ENCODE data around the gene MTUS2.

Gene MTUS2

GRCh38 chr13:29540799-29541198 lies 720.7 kb downstream of the MTUS2 start:
- TF ChIP-seq CTBP1 (IDR thresholded peaks at IDR 0.05; ENCODE audit: borderline replicate concordance) (no peak), FOXM1 (IDR thresholded peaks at IDR 0.05; ENCODE audit: borderline replicate concordance) (no peak), TARDBP (IDR thresholded peaks at IDR 0.05) (no peak), BHLHE40 (IDR thresholded peaks at IDR 0.05; ENCODE audit: borderline replicate concordance) (no peak), LEF1 (IDR thresholded peaks at IDR 0.05; ENCODE audit: borderline replicate concordance) (no peak), L3MBTL2 (conservative IDR thresholded peaks at IDR 0.05) (no peak), ZNF384 (IDR thresholded peaks at IDR 0.05) (no peak), SUZ12 (IDR thresholded peaks at IDR 0.05) (no peak), FOXA1 (IDR thresholded peaks at IDR 0.05) (no peak)
- TF ChIP-seq, protein P1, sequence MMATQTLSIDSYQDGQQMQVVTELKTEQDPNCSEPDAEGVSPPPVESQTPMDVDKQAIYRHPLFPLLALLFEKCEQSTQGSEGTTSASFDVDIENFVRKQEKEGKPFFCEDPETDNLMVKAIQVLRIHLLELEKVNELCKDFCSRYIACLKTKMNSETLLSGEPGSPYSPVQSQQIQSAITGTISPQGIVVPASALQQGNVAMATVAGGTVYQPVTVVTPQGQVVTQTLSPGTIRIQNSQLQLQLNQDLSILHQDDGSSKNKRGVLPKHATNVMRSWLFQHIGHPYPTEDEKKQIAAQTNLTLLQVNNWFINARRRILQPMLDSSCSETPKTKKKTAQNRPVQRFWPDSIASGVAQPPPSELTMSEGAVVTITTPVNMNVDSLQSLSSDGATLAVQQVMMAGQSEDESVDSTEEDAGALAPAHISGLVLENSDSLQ (IDR thresholded peaks at IDR 0.05) = no peak
- ChIA-PET POLR2A (no interaction called here), CTCF (no interaction called here)
- DNase-seq (ENCODE audit: extremely low spot score) = no peak

GRCh38 chr13:29541400-29541799 lies 721.3 kb downstream of the MTUS2 start:
- CTCF ChIA-PET = no interaction called here
- TF ChIP-seq ARNT (IDR thresholded peaks at IDR 0.05) (no peak), FOXM1 (IDR thresholded peaks at IDR 0.05; ENCODE audit: borderline replicate concordance) (no peak), LEF1 (IDR thresholded peaks at IDR 0.05; ENCODE audit: borderline replicate concordance) (no peak), NFRKB (IDR thresholded peaks at IDR 0.05) (no peak), SUZ12 (IDR thresholded peaks at IDR 0.05) (no peak), CTBP1 (IDR thresholded peaks at IDR 0.05; ENCODE audit: borderline replicate concordance) (no peak), TARDBP (IDR thresholded peaks at IDR 0.05) (no peak), L3MBTL2 (conservative IDR thresholded peaks at IDR 0.05) (no peak)
- DNase-seq (ENCODE audit: extremely low spot score) = no peak
- POLR2A ChIA-PET = no interaction called here

- DNase-seq (ENCODE audit: extremely low spot score) = no peak
- ChIA-PET POLR2A (no interaction called here), CTCF (interaction anchor here (0.6 to 0.7 kb wide), 2 partner anchors 34 to 166 kb away, joined by 3 read pairs; no protein-coding TSS in a partner anchor)
- TF ChIP-seq TARDBP (IDR thresholded peaks at IDR 0.05) (no peak), NFRKB (IDR thresholded peaks at IDR 0.05) (no peak), HDGF (IDR thresholded peaks at IDR 0.05; ENCODE audit: borderline replicate concordance) (no peak), FOXK2 (IDR thresholded peaks at IDR 0.05) (no peak), SP1 (IDR thresholded peaks at IDR 0.05) (no peak), FOXA1 (IDR thresholded peaks at IDR 0.05) (no peak), LEF1 (IDR thresholded peaks at IDR 0.05; ENCODE audit: borderline replicate concordance) (no peak), FOXM1 (IDR thresholded peaks at IDR 0.05; ENCODE audit: borderline replicate concordance) (no peak)
- TF ChIP-seq, protein P1 (IDR thresholded peaks at IDR 0.05) = no peak
These were observed 722.2 kb downstream of the MTUS2 start for GRCh38 chr13:29542381-29542780.

GRCh38 chr13:29543230-29544215 lies 723.4 kb downstream of the MTUS2 start:
- CTCF ChIA-PET = no interaction called here
- TF ChIP-seq NFRKB (IDR thresholded peaks at IDR 0.05) (no peak), L3MBTL2 (conservative IDR thresholded peaks at IDR 0.05) (no peak), BHLHE40 (IDR thresholded peaks at IDR 0.05; ENCODE audit: borderline replicate concordance) (no peak), FOXK2 (IDR thresholded peaks at IDR 0.05) (no peak), ZNF384 (IDR thresholded peaks at IDR 0.05) (no peak), FOXM1 (IDR thresholded peaks at IDR 0.05; ENCODE audit: borderline replicate concordance) (no peak)
- TF ChIP-seq, protein P1 (IDR thresholded peaks at IDR 0.05) = no peak
- DNase-seq (ENCODE audit: extremely low spot score) = peak; percentile 16
- POLR2A ChIA-PET = interaction anchor here (0.6 kb wide), 1 partner anchor 12 kb away, joined by 5 read pairs; no protein-coding TSS in a partner anchor

- no peak for TF ChIP-seq SP1 (IDR thresholded peaks at IDR 0.05)
- POLR2A ChIA-PET = no interaction called here
- CTCF ChIA-PET = no interaction called here
- DNase-seq (ENCODE audit: extremely low spot score) = no peak
These were observed 725.8 kb downstream of the MTUS2 start for GRCh38 chr13:29545988-29546387.

DNA sequence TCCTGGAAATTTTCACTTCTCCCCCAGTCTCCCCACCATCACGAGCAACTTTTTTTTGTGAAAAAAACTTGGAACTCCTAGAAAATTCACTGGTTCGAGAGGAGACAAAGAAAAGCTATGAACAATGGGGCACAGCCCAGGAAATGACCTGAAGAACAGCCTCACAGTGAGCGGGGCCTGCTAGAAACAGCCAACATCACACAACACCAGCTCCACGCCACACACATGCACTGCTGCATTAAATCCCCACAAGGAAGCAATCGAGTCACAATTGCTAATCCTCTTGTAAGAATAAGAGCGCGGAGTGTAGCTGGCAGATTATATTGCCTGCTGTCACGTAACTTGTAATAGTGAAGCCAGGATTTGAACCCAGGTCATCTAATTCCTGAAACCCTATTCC lies 726.5 kb downstream of the MTUS2 start:
- ChIA-PET POLR2A (no interaction called here), CTCF (interaction anchor here (0.6 kb wide), 1 partner anchor 129 kb away, joined by 5 read pairs; no protein-coding TSS in a partner anchor)
- no peak for TF ChIP-seq SP1 (IDR thresholded peaks at IDR 0.05)
- TF ChIP-seq NFRKB (IDR thresholded peaks at IDR 0.05) = no peak
- no peak for TF ChIP-seq HDGF (IDR thresholded peaks at IDR 0.05; ENCODE audit: borderline replicate concordance)
- no peak for TF ChIP-seq TARDBP (IDR thresholded peaks at IDR 0.05)
- TF ChIP-seq FOXA1 (IDR thresholded peaks at IDR 0.05) = no peak
- TF ChIP-seq ZNF384 (IDR thresholded peaks at IDR 0.05) = no peak
- TF ChIP-seq, protein P1 (IDR thresholded peaks at IDR 0.05) = no peak
- no peak for TF ChIP-seq FOXM1 (IDR thresholded peaks at IDR 0.05; ENCODE audit: borderline replicate concordance)
- no peak for TF ChIP-seq ARNT (IDR thresholded peaks at IDR 0.05)
- TF ChIP-seq BHLHE40 (IDR thresholded peaks at IDR 0.05; ENCODE audit: borderline replicate concordance) = no peak
- no peak for TF ChIP-seq FOXK2 (IDR thresholded peaks at IDR 0.05)
- TF ChIP-seq ELF4 (IDR thresholded peaks at IDR 0.05) = no peak
- TF ChIP-seq SUZ12 (IDR thresholded peaks at IDR 0.05) = no peak
- TF ChIP-seq LEF1 (IDR thresholded peaks at IDR 0.05; ENCODE audit: borderline replicate concordance) = no peak
- no peak for TF ChIP-seq CTBP1 (IDR thresholded peaks at IDR 0.05; ENCODE audit: borderline replicate concordance)
- no peak for TF ChIP-seq L3MBTL2 (conservative IDR thresholded peaks at IDR 0.05)
- DNase-seq (ENCODE audit: extremely low spot score) = no peak

Data from HEK293T (cell line).